WTC11 (cell line): ENCODE measurements around the gene MCF2L. TPM values are rescaled to one million over a fixed set of nuclear protein-coding genes. Genes with fewer than 3 reads are reported as not detected.

Experiments
- ATAC-seq: fragments of 200-7000 bp; cut with Tn5 transposase; 2 replicates; pipeline ENCODE4 v1.10.0; 2021; ENCODE audit warnings: mild to moderate bottlenecking, moderate library complexity
- CTCF ChIA-PET: fragments of 300-600 bp; sonication (Branson Sonifier 250); formaldehyde crosslinking; loops from one replicate; lab custom pipeline; 2021; ENCODE audit warnings: antibody characterized with exemption; lab: Charles Lee
- POLR2A ChIA-PET: fragments of 350-600 bp; sonication (Branson Sonifier 250); formaldehyde crosslinking; loops from one replicate; lab custom pipeline; 2021; ENCODE audit warnings: antibody characterized with exemption; lab: Charles Lee
- DNase-seq: peaks from one replicate; pipeline ENCODE4 v3.0.0; 2021; ENCODE audit warnings: low spot score
- H3K27ac Mint-ChIP-seq: 2 replicates; pipeline ENCODE4 v1.8.0; 2021; ENCODE audit warnings: mixed read lengths
- H3K27me3 Mint-ChIP-seq: 2 replicates; pipeline ENCODE4 v1.8.0; 2021; ENCODE audit warnings: low read depth, mild to moderate bottlenecking, moderate library complexity, mixed read lengths
- H3K36me3 Mint-ChIP-seq: 2 replicates; pipeline ENCODE4 v1.8.0; 2021; ENCODE audit warnings: mixed read lengths
- H3K4me1 Mint-ChIP-seq: 2 replicates; pipeline ENCODE4 v1.8.0; 2022; ENCODE audit warnings: mixed read lengths
- H3K4me3 Mint-ChIP-seq: 2 replicates; pipeline ENCODE4 v1.8.0; 2021; ENCODE audit warnings: mild to moderate bottlenecking, moderate library complexity, mixed read lengths
- H3K9me3 Mint-ChIP-seq: 2 replicates; pipeline ENCODE4 v1.8.0; 2021; ENCODE audit warnings: mixed read lengths
- AR ChIP-seq: fragments of 250-450 bp; sonication (Bioruptor Pico); IDR thresholded peaks from 2 replicates; pipeline ENCODE4 v1.9.0; 2021; ENCODE audit warnings: mild to moderate bottlenecking
- NFATC4 ChIP-seq: fragments of 250-450 bp; sonication (Bioruptor Pico); IDR thresholded peaks from 2 replicates; pipeline ENCODE4 v1.9.0; 2021; ENCODE audit warnings: mild to moderate bottlenecking
- NFE2L1 ChIP-seq: sonication (generic); formaldehyde crosslinking; IDR thresholded peaks from 2 replicates; pipeline ENCODE4 v1.8.1; 2023; ENCODE audit warnings: missing genetic modification reagents
- NR1H2 ChIP-seq: sonication (generic); formaldehyde crosslinking; IDR thresholded peaks from 2 replicates; pipeline ENCODE4 v1.9.0; 2021; ENCODE audit warnings: mild to moderate bottlenecking, moderate library complexity, missing genetic modification reagents
- PRDM15 ChIP-seq: sonication (generic); formaldehyde crosslinking; IDR thresholded peaks from 2 replicates; pipeline ENCODE4 v1.8.0; 2022; ENCODE audit warnings: missing genetic modification reagents
- PRRX2 ChIP-seq: fragments of 250-450 bp; sonication (Bioruptor Pico); IDR thresholded peaks from 2 replicates; pipeline ENCODE4 v1.8.0; 2021; ENCODE audit warnings: mild to moderate bottlenecking
- RORB ChIP-seq: fragments of 250-450 bp; sonication (Bioruptor Pico); IDR thresholded peaks from 2 replicates; pipeline ENCODE4 v1.9.0; 2021; ENCODE audit warnings: mild to moderate bottlenecking
- SMAD3 ChIP-seq: sonication (generic); formaldehyde crosslinking; IDR thresholded peaks from 2 replicates; pipeline ENCODE4 v1.8.0; 2022; ENCODE audit warnings: missing genetic modification reagents, mild to moderate bottlenecking, borderline replicate concordance
- STAT6 ChIP-seq: sonication (generic); formaldehyde crosslinking; conservative IDR thresholded peaks from 2 replicates; pipeline ENCODE4 v1.8.1; 2023; ENCODE audit warnings: mild to moderate bottlenecking, low read depth, missing genetic modification reagents, moderate library complexity
- ZBTB43 ChIP-seq: sonication (generic); formaldehyde crosslinking; IDR thresholded peaks from 2 replicates; pipeline ENCODE4 v1.8.1; 2023; ENCODE audit warnings: mild to moderate bottlenecking, missing genetic modification reagents
- ZNF263 ChIP-seq: sonication (generic); formaldehyde crosslinking; IDR thresholded peaks from 2 replicates; pipeline ENCODE4 v1.8.1; 2022; ENCODE audit warnings: low read depth, mild to moderate bottlenecking, moderate library complexity, missing genetic modification reagents
- ZNF281 ChIP-seq: sonication (generic); formaldehyde crosslinking; IDR thresholded peaks from 2 replicates; pipeline ENCODE4 v1.8.0; 2023; ENCODE audit warnings: mild to moderate bottlenecking, missing genetic modification reagents
- ZNF416 ChIP-seq: fragments of 250-450 bp; sonication (Bioruptor Pico); IDR thresholded peaks from 2 replicates; pipeline ENCODE4 v1.9.0; 2021; ENCODE audit warnings: mild to moderate bottlenecking, inconsistent platforms
- ZNF512 ChIP-seq: sonication (generic); formaldehyde crosslinking; IDR thresholded peaks from 2 replicates; pipeline ENCODE4 v1.8.1; 2022; ENCODE audit warnings: missing genetic modification reagents, borderline replicate concordance
- ZNF671 ChIP-seq: fragments of 250-450 bp; sonication (Bioruptor Pico); IDR thresholded peaks from 2 replicates; pipeline ENCODE4 v1.8.0; 2021; ENCODE audit warnings: mild to moderate bottlenecking
- total RNA-seq: library from RNA; stranded (reverse); gene quantifications from 3 replicates; pipeline ENCODE4 v1.2.3, GENCODE V29; 2021

MCF2L gene
- total RNA-seq, 1 experiment from 2014 or later: 34.8 TPM

- no peak for TF ChIP-seq PRDM15 (CRISPR knock-in tag)
- TF ChIP-seq NR1H2: no peak
- no peak for TF ChIP-seq SMAD3 (CRISPR knock-in tag)
Observed at GRCh38 chr13:113010510-113010865, 41.5 kb downstream of the MCF2L start (continued).

- ATAC-seq: no peak
Observed at GRCh38 chr13:113013303-113013702, 44.3 kb downstream of the MCF2L start.

More at GRCh38 chr13:113013303-113013702, 44.3 kb downstream of the MCF2L start:
- H3K4me1 Mint-ChIP-seq: no peaks in the 10 kb centered on the region
- no peak for DNase-seq
- POLR2A ChIA-PET: interaction anchor here (0.6 kb wide), 1 partner anchor 368 kb away, joined by 3 read pairs; no protein-coding TSS in a partner anchor
- H3K9me3 Mint-ChIP-seq: peaks cover 4% of the 10 kb centered on the region
- no peak overlapping the region for H3K4me3 Mint-ChIP-seq
- H3K36me3 Mint-ChIP-seq: peaks cover 3% of the 10 kb centered on the region; the same call in 1 of the 2 replicates
- TF ChIP-seq PRRX2: no peak
- no peak for TF ChIP-seq ZNF281 (CRISPR knock-in tag)
- no peak for TF ChIP-seq AR (CRISPR knock-in tag)
- TF ChIP-seq ZNF512 (CRISPR knock-in tag): no peak
- no peak for TF ChIP-seq RORB
- no peak for TF ChIP-seq STAT6
- TF ChIP-seq NFATC4 (CRISPR knock-in tag): no peak
- no peak for TF ChIP-seq NFE2L1 (CRISPR knock-in tag)
- no peak for TF ChIP-seq ZNF263 (CRISPR knock-in tag)
- TF ChIP-seq ZNF671: no peak
- TF ChIP-seq ZNF416 (CRISPR knock-in tag): no peak
- no peak for TF ChIP-seq ZBTB43
- TF ChIP-seq, all 79 proteins: peak for 0
- H3K27ac Mint-ChIP-seq: peak overlapping the region; percentile 72
- CTCF ChIA-PET: no interaction called here
- no peaks in the 10 kb centered on the region for H3K27me3 Mint-ChIP-seq
